COLO829 (cell line): ENCODE data around the gene GSE1.
A peak's percentile ranks its signal among the peaks of the same experiment; 100 is the strongest.

ENCODE experiments used
- DNase-seq: peaks from one replicate; pipeline ENCODE4 v3.0.0; 2012; ENCODE audit warnings: low spot score

The GSE1 gene

GRCh38 chr16:85661740-85662481 lies 48.8 kb downstream of the GSE1 start:
- DNase-seq, result no peak

GRCh38 chr16:85662482-85662812 lies 49.3 kb downstream of the GSE1 start:
- no peak for DNase-seq

DNA sequence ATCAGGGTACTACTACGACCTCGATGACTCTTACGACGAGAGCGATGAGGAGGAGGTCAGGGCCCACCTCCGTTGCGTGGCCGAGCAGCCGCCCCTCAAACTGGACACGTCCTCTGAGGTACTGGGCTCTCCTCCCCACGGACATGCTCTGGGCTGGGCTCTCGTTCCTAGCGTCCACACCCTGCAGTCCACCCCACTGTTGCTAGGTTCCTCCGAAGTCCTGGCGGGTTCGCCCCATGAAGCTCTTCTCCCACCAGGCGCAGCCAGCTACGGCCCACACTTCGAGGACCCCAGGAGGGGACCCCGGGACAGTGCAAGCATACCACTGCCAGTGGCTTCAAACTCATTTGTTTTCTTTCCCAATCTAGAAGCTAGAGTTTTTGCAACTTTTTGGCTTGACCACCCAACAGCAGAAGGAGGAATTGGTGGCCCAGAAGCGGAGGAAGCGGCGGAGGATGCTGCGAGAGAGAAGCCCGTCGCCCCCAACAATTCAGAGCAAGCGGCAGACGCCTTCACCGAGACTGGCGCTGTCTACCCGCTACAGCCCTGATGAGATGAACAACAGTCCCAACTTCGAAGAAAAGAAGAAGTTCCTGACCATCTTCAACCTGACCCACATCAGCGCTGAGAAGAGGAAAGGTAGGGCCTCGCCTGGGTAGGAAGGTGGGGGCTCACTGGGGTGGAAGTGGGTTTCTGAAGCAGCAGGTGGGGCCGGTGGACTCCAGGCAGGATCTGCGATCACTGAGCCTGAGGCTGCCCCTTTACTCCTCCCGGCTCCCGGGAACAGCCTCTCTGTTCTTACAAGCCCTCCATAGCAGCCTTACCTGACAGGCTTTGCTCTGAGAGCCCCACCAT lies 50.1 kb downstream of the GSE1 start:
- DNase-seq, result no peak

- no peak for DNase-seq
These were observed 50.8 kb downstream of the GSE1 start for GRCh38 chr16:85663891-85664321.

DNA sequence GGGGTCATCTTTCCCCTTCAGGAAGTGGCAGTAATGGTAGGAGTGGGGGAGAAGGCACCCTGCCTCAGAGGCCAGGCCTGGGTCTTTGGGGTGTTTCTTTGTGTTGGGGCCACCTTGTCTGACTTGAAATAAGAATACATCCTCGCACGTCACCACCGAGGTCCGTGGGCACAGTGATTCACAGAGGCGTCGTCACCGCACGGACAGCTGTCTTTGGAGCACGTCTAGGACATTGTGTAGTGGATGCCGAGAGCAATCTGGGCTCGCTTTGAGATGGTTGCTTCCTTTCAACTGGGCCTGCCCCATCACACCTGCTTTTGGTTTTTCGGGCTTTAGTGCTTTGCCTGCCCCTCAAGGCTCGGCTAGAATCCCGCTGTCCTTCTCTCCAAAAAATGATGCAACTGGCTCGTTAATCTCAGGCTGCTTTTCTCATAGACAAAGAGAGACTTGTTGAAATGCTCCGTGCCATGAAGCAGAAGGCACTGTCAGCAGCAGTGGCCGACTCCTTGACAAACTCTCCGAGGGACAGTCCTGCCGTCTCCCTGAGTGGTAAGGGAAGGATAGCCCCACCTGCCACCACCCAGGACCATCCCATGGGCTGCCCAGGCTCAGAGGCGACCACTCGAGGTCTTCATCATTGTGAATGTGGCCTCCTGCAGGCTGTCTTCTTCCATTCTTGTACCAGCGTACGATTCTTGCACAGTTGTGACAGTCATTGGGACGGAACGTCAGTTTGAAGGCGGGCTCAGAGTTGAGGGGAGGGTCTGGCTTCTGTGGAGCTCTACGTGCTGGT lies 51.7 kb downstream of the GSE1 start:
- DNase-seq, result no peak

DNA sequence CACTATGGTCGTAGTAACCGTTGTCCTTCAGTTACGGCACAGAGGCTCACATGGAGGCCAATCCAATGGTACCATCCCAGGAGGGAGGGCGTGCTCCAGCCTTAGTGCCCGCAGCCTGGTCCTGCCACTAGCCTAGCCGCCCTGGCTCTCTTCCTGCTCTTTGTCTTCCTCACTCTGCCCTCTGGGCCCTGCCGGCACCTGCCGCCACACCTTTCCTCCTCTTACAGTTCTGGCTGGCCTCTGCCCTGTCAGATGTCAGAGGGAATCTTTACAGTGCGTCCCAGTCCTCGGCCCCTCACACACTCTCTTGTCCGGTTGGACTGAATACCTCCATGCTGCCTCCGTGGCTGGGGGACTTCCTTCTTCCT lies 52.2 kb downstream of the GSE1 start:
- no peak for DNase-seq

DNA sequence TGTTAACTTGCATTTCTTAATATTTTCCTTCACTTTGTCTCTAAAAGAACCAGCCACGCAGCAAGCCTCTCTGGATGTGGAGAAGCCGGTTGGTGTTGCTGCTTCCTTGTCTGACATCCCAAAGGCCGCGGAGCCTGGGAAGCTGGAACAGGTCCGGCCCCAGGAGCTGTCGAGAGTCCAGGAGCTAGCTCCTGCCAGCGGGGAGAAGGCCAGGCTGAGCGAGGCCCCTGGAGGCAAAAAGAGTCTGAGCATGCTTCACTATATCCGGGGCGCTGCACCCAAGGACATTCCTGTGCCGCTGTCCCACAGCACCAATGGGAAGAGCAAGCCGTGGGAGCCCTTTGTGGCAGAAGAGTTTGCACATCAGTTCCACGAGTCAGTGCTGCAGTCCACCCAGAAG lies 52.8 kb downstream of the GSE1 start:
- no peak for DNase-seq

DNA sequence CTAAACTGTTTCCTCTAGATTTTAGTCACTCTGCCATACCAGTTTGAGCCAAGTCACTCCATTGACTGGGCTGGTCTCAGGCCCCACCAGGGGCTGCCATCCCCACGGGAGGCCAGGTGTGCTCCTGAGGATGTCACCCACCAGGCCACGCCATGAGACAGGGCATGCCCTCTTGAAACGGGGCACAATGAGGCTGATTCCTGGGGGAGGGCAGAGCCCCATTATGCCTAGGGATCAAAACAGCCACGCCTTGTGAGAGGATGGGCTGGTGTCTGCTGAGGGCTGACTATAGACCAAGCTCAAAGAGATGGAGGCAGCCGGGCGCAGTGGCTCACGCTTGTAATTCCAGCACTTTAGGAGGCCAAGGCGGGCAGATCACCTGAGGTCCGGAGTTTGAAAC lies 54.1 kb downstream of the GSE1 start:
- no peak for DNase-seq

DNA sequence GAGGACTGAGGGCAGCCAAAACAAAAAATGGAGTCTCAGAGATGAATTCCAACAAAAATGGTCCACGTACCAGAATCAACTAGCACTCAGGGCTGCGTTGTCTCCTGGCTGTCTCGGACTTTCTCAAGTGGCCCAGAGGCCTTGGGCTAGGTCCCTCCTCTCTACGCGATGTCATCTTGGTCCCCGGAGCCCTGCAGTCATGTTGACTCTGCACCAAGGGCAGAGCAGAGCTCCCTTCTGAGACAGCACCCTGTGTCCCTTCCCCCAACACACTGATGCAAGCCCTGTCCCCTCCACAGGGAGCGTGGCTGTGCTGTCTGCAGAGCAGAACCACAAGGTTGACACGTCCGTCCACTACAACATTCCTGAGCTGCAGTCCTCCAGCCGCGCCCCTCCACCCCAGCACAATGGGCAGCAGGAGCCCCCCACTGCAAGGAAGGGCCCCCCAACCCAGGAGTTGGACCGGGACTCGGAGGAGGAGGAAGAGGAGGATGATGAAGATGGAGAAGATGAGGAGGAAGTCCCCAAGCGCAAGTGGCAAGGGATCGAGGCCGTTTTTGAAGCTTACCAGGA lies 54.8 kb downstream of the GSE1 start:
- DNase-seq, result no peak

DNA sequence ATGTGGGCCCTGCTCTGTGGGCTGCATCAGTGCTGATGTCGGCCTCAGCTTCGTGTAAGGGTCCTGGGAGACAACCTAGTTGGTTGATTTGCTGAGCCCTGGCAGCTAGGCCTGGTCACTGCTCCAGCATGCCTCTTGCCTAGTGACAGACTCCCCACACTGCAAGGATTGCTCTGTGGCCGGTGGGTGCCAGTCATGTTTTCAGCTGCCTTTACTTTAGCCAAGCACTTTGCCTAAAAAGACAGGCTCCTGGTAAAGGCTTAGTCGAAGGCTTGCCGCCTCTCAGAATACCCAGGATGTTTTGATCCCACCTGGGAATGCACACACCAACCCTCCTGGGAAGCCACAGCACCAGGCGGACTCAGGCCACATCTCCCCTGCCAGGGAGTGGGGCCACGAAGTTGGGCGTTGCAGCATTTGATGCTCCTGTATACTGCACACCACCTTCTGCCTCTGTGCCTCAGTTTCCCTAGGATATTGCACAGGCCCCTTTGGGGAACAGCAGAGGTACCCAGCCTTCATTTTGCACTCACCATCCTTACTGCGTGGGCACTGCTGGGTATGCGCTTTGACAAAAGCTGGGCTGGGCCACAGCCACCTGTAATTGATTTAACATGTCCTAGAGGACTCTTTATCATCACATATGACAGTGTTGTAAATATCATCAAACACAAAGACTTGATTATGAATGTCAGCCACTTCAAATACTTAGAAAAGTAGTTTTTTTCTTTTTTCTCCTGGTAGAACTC lies 55.7 kb downstream of the GSE1 start:
- DNase-seq, result no peak

DNA sequence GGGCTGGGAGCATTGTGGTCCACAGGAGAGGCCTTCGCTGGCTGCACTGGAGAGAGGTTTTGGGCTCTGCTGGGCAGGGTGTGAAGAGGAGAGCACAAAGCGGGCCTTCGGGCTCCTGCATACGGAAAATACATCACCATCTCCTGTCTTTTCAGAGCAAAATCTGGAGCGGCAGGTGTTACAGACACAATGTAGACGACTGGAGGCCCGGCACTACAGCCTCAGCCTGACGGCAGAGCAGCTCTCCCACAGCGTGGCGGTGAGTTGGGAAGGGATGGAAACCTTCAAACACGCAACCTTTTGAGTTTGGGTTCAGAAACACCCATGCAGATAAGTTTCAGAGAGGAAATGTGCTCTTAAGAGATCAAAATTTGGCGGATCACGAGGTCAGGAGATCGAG lies 57.7 kb downstream of the GSE1 start:
- no peak for DNase-seq

DNA sequence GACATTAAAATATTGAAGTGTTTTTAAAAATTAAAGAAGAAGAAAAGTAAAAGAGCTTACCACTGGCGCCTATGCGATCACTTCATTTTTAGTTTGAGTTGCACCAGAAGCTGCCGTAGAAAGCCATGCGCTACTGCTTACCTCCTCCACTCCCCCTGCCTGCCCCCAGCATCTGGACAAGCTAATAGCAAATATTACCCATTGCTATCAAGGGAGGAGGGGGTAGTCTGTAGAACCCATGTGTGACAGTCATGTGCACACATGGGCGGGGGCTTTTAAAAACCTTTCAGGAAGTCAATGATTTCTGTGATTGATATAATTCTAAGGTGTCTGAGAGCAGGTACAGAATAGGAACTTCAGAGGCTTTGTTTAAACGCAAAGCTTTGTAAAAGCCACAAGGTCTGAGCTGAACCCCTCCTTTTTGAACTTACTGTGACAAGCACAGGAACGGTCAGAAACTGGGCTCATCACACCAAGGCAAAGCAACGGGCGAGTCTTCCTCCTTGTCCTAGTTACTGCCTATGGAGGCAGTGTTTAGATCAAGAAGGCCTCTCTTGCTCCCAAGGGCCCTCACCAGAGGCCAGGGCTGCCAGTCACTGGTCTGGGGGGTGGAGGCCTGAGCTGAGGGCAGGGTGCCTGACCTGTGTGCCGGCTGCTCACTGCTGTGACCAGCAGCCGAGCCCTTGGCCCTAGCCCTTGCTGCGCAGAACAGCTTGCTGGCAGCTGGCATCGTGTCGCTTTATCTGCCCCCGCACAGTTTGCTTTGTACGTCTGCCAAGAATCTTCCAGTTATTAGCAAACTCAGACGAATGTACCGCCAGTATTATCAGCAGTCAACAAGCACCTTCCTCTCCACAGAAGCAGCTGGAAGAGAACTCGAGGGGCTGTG lies 60.7 kb downstream of the GSE1 start:
- DNase-seq, result no peak

DNA sequence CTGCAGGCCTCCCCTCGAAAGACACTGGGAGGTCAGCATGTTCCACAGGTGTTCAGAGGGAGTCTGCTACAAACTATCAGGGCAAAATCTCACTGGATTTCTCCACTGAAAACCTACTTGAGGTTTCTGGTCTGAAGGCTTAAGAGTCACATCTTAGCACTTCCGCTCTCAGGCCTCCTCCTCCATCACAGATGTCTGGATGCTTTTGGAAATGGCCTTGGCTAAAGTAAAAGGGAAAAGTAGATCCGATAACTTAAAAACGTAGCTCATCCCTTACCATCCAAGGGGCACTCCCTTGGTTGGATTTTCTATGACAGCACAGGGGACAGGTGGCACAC lies 61.3 kb downstream of the GSE1 start:
- DNase-seq, result no peak

GRCh38 chr16:85674828-85675227 lies 61.7 kb downstream of the GSE1 start:
- no peak for DNase-seq

GRCh38 chr16:85675251-85675874 lies 62.2 kb downstream of the GSE1 start:
- DNase-seq, result peak; percentile 18

- DNase-seq, result no peak
These were observed 63.3 kb downstream of the GSE1 start for GRCh38 chr16:85676466-85676865.

DNA sequence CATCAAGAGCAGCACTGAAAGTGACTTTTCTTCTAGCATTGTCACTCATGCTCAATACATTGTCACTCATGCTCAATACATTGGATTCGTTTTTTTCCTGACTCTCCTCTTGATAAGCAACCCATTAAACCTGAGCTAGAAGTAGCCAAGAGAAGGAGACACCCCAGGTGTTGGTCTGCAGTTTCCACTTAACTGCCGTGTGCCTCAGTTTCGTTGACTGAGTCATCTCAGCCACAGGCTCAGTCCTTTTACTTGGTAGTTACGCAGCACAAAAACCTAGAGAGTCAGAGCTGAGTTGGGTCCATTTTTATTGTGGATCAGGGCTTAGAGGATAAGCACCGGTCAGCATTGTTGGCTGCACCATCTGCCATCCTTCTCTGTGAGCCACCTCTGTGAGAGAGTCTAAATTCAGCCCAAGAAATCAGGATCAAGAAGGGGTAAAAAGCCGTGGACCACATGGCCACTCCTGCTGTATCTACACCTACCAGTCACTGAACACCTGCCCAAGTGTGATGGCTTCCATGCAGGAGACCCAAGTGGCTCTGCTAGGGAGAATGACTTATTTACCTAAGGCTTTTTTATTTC lies 64.4 kb downstream of the GSE1 start:
- no peak for DNase-seq

- no peak for DNase-seq
These were observed 64.9 kb downstream of the GSE1 start for GRCh38 chr16:85678016-85678415.

DNA sequence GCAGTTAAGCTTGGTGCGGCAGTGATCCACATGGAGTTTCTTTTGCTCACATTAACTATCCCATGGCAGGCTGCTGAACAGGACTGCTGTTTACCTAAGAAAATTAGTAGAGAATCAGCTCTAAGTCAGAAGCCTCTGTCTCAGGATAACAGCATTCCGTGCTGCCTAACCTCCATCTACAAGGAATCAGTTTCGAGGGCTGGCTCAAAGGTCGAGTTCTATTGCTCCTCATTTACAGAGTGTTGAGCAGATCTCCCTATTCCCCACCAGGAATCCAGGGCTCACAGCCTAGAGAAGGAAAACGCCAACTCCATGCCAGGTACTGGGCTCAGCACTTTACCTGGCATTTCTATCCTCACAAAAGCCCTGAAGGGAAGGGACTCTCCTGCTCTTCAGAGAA lies 65.7 kb downstream of the GSE1 start:
- no peak for DNase-seq

GRCh38 chr16:85679870-85680269 lies 66.7 kb downstream of the GSE1 start:
- no peak for DNase-seq
